ENCODE measurements around the gene HOXD3.

Gene HOXD3

GRCh38 chr2:176109946-176110345 is 47.2 kb upstream of the HOXD3 start:
- Histone ChIP-seq H3K9me2 (replicated peaks; ENCODE audit: control insufficient read depth, low read length) (no peaks in the 10 kb centered on the region), H3K27ac (ENCODE audit: low read depth, low read length) (no peak overlapping the region), H3K36me3 (ENCODE audit: control insufficient read depth, low read length) (no peaks in the 10 kb centered on the region), H3K4me1 (ENCODE audit: control insufficient read depth, low read length) (no peaks in the 10 kb centered on the region), H3K4me3 (ENCODE audit: low read length) (no peak overlapping the region), H3K4me2 (ENCODE audit: low read length) (no peak overlapping the region), H3K27me3 (ENCODE audit: control insufficient read depth, low read length) (peaks cover 21% of the 10 kb centered on the region), H4K20me1 (ENCODE audit: control insufficient read depth, insufficient read depth, low read depth, low read length) (no peaks in the 10 kb centered on the region), H3F3A (ENCODE audit: control insufficient read depth, insufficient read depth) (no peaks in the 10 kb centered on the region), H3K9me3 (ENCODE audit: control insufficient read depth, insufficient read depth, low read length) (no peaks in the 10 kb centered on the region), H3K79me2 (ENCODE audit: control insufficient read depth, low read length) (no peaks in the 10 kb centered on the region)
- TF ChIP-seq EZH2phosphoT487 (IDR thresholded peaks at IDR 0.05; ENCODE audit: borderline replicate concordance, low read length) (no peak), CTCF (IDR thresholded peaks at IDR 0.05; ENCODE audit: low read depth, low read length, poor library complexity, severe bottlenecking) (no peak)

GRCh38 chr2:176110415-176111308 is 46.4 kb upstream of the HOXD3 start:
- no peaks in the 10 kb centered on the region for H3K79me2 ChIP-seq (ENCODE audit: control insufficient read depth, low read length)
- H4K20me1 ChIP-seq (ENCODE audit: control insufficient read depth, insufficient read depth, low read depth, low read length) = no peaks in the 10 kb centered on the region
- H3K4me2 ChIP-seq (ENCODE audit: low read length) = no peak overlapping the region
- no peaks in the 10 kb centered on the region for H3K4me1 ChIP-seq (ENCODE audit: control insufficient read depth, low read length)
- TF ChIP-seq CTCF (IDR thresholded peaks at IDR 0.05; ENCODE audit: low read depth, low read length, poor library complexity, severe bottlenecking) (no peak), EZH2phosphoT487 (IDR thresholded peaks at IDR 0.05; ENCODE audit: borderline replicate concordance, low read length) (no peak)
- no peaks in the 10 kb centered on the region for H3F3A ChIP-seq (ENCODE audit: control insufficient read depth, insufficient read depth)
- no peaks in the 10 kb centered on the region for H3K36me3 ChIP-seq (ENCODE audit: control insufficient read depth, low read length)
- H3K27ac ChIP-seq (ENCODE audit: low read depth, low read length) = no peak overlapping the region
- no peaks in the 10 kb centered on the region for H3K9me3 ChIP-seq (ENCODE audit: control insufficient read depth, insufficient read depth, low read length)
- no peaks in the 10 kb centered on the region for H3K9me2 ChIP-seq (replicated peaks; ENCODE audit: control insufficient read depth, low read length)
- H3K4me3 ChIP-seq (ENCODE audit: low read length) = no peak overlapping the region
- H3K27me3 ChIP-seq (ENCODE audit: control insufficient read depth, low read length) = peaks cover 22% of the 10 kb centered on the region

- no peaks in the 10 kb centered on the region for H3K9me2 ChIP-seq (replicated peaks; ENCODE audit: control insufficient read depth, low read length)
- H3K4me1 ChIP-seq (ENCODE audit: control insufficient read depth, low read length) = no peaks in the 10 kb centered on the region
- no peaks in the 10 kb centered on the region for H3K36me3 ChIP-seq (ENCODE audit: control insufficient read depth, low read length)
- no peak overlapping the region for H3K4me3 ChIP-seq (ENCODE audit: low read length)
- no peak overlapping the region for H3K4me2 ChIP-seq (ENCODE audit: low read length)
- TF ChIP-seq CTCF (IDR thresholded peaks at IDR 0.05; ENCODE audit: low read depth, low read length, poor library complexity, severe bottlenecking) = peak; percentile 57
- TF ChIP-seq EZH2phosphoT487 (IDR thresholded peaks at IDR 0.05; ENCODE audit: borderline replicate concordance, low read length) = no peak
- no peaks in the 10 kb centered on the region for H3F3A ChIP-seq (ENCODE audit: control insufficient read depth, insufficient read depth)
- H3K27me3 ChIP-seq (ENCODE audit: control insufficient read depth, low read length) = peaks cover 22% of the 10 kb centered on the region
- no peaks in the 10 kb centered on the region for H3K79me2 ChIP-seq (ENCODE audit: control insufficient read depth, low read length)
- no peaks in the 10 kb centered on the region for H4K20me1 ChIP-seq (ENCODE audit: control insufficient read depth, insufficient read depth, low read depth, low read length)
- H3K9me3 ChIP-seq (ENCODE audit: control insufficient read depth, insufficient read depth, low read length) = no peaks in the 10 kb centered on the region
- no peak overlapping the region for H3K27ac ChIP-seq (ENCODE audit: low read depth, low read length)
These were observed 45.8 kb upstream of the HOXD3 start for GRCh38 chr2:176111309-176111663.

Measured in DOHH2 (cell line).